ENCODE data around the gene COX14. TPM values are rescaled to one million over a fixed set of nuclear protein-coding genes. Genes with fewer than 3 reads are reported as not detected.

COX14 gene
- total RNA-seq, 1 experiment from 2014 or later: 31.9 TPM

DNA sequence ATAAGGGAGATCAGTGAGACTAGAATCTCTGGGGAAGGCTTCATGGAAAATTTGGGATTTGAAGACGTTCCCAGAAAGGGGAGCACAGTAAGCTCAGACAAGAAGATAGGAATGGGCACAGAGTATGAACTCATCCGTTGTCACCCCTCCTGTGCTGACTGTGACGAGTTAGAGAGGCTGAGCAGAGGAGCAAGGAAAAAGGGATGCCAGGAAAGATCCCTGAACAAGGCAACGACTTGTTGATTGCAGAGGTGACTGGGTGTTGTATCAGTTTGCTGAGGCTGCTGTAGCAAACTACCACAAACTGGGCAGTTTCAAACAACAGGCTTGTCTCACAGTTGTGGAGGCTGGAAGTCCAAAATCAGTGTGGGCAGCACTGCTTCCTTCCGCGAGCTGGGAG, 14.1 kb upstream of the COX14 start:
- Histone ChIP-seq H3K4me2 (ENCODE audit: insufficient read depth, insufficient read length, low read length) (no peak overlapping the region), H2AK5ac (ENCODE audit: insufficient read length, low read length) (no peak overlapping the region), H2BK15ac (ENCODE audit: low read depth, low read length) (no peak overlapping the region), H3K9me3 (ENCODE audit: control insufficient read depth, low read depth, low read length) (no peaks in the 10 kb centered on the region), H3K79me1 (ENCODE audit: insufficient read depth, low read depth, low read length, poor library complexity, severe bottlenecking) (no peaks in the 10 kb centered on the region), H3K56ac (ENCODE audit: insufficient read length, low read depth, low read length) (no peak overlapping the region), H2BK120ac (ENCODE audit: low read depth, low read length, poor library complexity, severe bottlenecking) (no peak overlapping the region), H4K8ac (replicated peaks; ENCODE audit: insufficient read length, low read depth, low read length) (no peak overlapping the region), H2BK5ac (ENCODE audit: insufficient read length, low read length) (no peak overlapping the region), H3K27ac (ENCODE audit: insufficient read length, low read depth, low read length) (no peak overlapping the region), H3K4ac (ENCODE audit: low read depth, low read length) (no peak overlapping the region), H4K91ac (ENCODE audit: insufficient read length, low read depth, low read length) (no peak overlapping the region), H2AFZ (ENCODE audit: low read length) (no peak overlapping the region), H2BK12ac (ENCODE audit: insufficient read length, low read depth, low read length) (no peak overlapping the region), H3K23me2 (ENCODE audit: insufficient read length, low read depth, low read length, poor library complexity, severe bottlenecking) (no peaks in the 10 kb centered on the region), H3K9ac (ENCODE audit: extremely low read depth, insufficient read length, low read length) (no peak overlapping the region), H3K23ac (ENCODE audit: insufficient read length, low read depth, low read length) (no peak overlapping the region), H2BK20ac (ENCODE audit: low read depth, low read length, poor library complexity, severe bottlenecking) (no peak overlapping the region), H4K20me1 (ENCODE audit: control insufficient read depth, insufficient read depth, insufficient read length) (no peaks in the 10 kb centered on the region), H4K5ac (ENCODE audit: insufficient read length, low read depth, low read length) (no peak overlapping the region), H3K18ac (ENCODE audit: insufficient read length, low read depth, low read length) (no peak overlapping the region), H3T11ph (ENCODE audit: low read length) (no peak overlapping the region), H3K14ac (ENCODE audit: insufficient read depth, low read length) (no peak overlapping the region), H3K27me3 (ENCODE audit: insufficient read depth, low read length) (no peaks in the 10 kb centered on the region), H3K79me2 (ENCODE audit: insufficient read depth, low read length) (no peaks in the 10 kb centered on the region), H3K4me1 (ENCODE audit: insufficient read depth, low read length) (no peaks in the 10 kb centered on the region; the same call in 1 of the 2 replicates)
- WGBS (ENCODE audit: extremely low coverage, insufficient read length, low lambda C conversion rate): no CpG with 5 or more reads among the region's 6 CpGs
- Mint-ChIP-seq H3K27me3 (ENCODE audit: low read depth) (no peaks in the 10 kb centered on the region), H3K27ac (peak overlapping the region in 2 of 3 experiments; percentile 18 to 57; a peak in 1 of 7 replicates), H3K4me1 (peaks cover 28 to 31% of the 10 kb centered on the region in 2 experiments), H3K9me3 (no peaks in the 10 kb centered on the region), H3K4me3 (no peak overlapping the region), H3K36me3 (ENCODE audit: insufficient read depth in 1 of 3, low read depth in 3 of 3) (peaks cover 56 to 89% (median 83%) of the 10 kb centered on the region in 3 experiments)
- no peak for DNase-seq
- TF ChIP-seq, protein P1, sequence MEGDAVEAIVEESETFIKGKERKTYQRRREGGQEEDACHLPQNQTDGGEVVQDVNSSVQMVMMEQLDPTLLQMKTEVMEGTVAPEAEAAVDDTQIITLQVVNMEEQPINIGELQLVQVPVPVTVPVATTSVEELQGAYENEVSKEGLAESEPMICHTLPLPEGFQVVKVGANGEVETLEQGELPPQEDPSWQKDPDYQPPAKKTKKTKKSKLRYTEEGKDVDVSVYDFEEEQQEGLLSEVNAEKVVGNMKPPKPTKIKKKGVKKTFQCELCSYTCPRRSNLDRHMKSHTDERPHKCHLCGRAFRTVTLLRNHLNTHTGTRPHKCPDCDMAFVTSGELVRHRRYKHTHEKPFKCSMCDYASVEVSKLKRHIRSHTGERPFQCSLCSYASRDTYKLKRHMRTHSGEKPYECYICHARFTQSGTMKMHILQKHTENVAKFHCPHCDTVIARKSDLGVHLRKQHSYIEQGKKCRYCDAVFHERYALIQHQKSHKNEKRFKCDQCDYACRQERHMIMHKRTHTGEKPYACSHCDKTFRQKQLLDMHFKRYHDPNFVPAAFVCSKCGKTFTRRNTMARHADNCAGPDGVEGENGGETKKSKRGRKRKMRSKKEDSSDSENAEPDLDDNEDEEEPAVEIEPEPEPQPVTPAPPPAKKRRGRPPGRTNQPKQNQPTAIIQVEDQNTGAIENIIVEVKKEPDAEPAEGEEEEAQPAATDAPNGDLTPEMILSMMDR (conservative IDR thresholded peaks at IDR 0.05): no peak

Data from H9 (cell line).